ENCODE measurements around the gene APBB2.
"Not testable (repeated sequence)": the region's sequence is repeated elsewhere in the genome, so short reads cannot be mapped to it uniquely, and the experiment has no call there.

The APBB2 gene

DNA sequence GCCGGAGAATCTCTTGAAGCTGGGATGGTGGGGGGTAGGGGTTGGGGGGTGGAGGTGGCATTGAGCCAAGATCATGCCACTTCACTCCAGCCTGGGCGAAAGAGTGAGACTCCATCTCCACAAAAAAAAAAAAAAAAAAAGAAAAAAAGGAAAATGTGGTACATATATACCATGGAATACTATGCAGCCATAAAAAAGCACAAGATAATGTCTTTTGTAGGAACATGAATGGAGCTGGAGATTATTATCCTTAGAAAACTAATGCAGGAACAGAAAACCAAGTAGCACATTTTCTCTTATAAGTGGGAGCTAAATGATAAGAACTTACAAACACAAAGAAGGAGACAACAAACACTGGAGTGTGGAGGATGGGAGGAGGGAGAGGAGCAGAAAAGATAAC is 188.5 kb downstream of the APBB2 start:
- no peak for ATAC-seq
- H3K9me3 Mint-ChIP-seq, result peaks cover 38% of the 10 kb centered on the region
- H3K36me3 Mint-ChIP-seq (ENCODE audit: low read depth), result no peaks in the 10 kb centered on the region
- no peaks in the 10 kb centered on the region for H3K4me1 Mint-ChIP-seq
- no peaks in the 10 kb centered on the region for H3K27me3 Mint-ChIP-seq
- H3K4me3 Mint-ChIP-seq, result no peak overlapping the region
- H3K27ac Mint-ChIP-seq, result no peak overlapping the region
- DNase-seq, result no peak

GRCh38 chr4:41024556-41025491 is 189.5 kb downstream of the APBB2 start:
- Mint-ChIP-seq H3K4me3 (no peak overlapping the region), H3K9me3 (peaks cover 38% of the 10 kb centered on the region), H3K4me1 (no peaks in the 10 kb centered on the region), H3K36me3 (ENCODE audit: low read depth) (no peaks in the 10 kb centered on the region), H3K27me3 (no peaks in the 10 kb centered on the region), H3K27ac (no peak overlapping the region)
- ATAC-seq, result no peak
- no peak for DNase-seq

DNA sequence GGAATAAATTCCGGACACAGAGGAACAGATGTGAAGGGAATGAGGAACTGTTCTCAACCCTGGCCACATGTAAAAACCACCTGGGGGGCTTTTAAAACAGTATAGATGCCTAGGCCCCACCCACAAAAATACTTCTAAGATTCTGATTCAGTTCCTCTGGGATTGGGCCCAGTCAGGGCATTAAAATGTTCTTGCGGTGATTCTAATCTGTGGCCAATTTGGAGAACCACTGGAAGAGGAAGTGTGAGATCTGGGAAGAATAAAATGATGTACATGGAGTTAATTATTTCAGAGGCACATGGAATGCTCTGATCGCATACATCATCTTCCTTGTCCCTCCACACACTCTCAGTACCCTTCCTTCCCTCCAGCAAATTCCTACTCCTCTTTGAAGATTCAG is 192.2 kb downstream of the APBB2 start:
- Mint-ChIP-seq H3K36me3 (ENCODE audit: low read depth) (no peaks in the 10 kb centered on the region), H3K9me3 (peaks cover 30% of the 10 kb centered on the region), H3K27me3 (no peaks in the 10 kb centered on the region), H3K4me3 (no peak overlapping the region), H3K27ac (no peak overlapping the region), H3K4me1 (no peaks in the 10 kb centered on the region)
- no peak for ATAC-seq
- no peak for DNase-seq

DNA sequence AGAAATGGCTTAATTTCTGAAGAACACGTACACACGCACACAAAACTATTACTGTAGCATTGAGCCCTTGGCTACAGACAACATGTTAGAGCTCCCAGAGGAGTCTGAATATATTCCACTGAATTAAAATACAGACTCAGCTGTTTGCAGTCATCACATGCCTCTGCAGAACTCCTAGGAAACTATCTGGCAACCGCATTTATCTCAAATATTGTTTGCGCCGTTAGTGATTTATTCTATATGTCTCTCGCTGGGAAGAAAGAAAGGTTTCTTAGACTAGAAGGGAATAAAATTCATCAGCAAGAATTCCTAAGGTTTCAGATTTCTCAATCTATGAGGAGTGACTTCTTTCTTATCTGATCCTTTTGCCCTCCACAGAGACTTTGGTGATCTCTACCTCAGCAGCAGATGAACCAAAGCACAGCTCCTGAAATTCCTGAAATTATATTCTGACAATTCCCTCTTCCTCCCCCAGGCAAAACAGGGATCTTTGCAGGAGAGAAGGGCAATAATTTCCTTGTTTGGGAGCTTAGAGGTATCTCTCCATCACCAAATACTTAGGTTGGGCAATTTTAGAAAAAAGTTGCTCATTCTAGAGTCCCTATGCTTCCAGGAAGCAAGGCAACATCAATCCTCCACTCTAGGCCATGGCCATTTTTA is 199.2 kb downstream of the APBB2 start:
- Mint-ChIP-seq H3K36me3 (ENCODE audit: low read depth) (no peaks in the 10 kb centered on the region), H3K4me3 (no peak overlapping the region), H3K27ac (no peak overlapping the region), H3K9me3 (no peaks in the 10 kb centered on the region), H3K27me3 (no peaks in the 10 kb centered on the region), H3K4me1 (no peaks in the 10 kb centered on the region)
- no peak for DNase-seq
- ATAC-seq, result no peak

DNA sequence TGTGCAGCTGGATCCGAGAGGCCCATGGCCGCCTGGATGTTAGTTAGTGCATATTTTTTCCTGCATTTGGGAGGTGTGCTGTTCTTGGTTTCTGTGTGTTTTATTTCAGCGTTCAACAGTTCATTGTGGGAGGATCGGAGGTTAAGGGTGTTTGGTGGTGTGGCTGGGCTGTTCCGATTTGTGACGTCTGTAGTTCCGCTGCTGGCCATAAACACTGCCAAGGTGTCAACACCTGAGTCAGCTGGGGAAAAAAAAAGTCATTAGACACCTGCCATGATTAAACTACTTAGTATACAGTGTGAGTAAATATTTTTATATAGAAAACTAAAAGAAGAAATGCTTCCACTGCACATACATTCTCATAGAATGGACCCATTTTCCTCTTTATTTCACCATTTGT is 200.2 kb downstream of the APBB2 start:
- Mint-ChIP-seq H3K36me3 (ENCODE audit: low read depth) (no peaks in the 10 kb centered on the region), H3K9me3 (no peaks in the 10 kb centered on the region), H3K4me1 (no peaks in the 10 kb centered on the region), H3K27ac (no peak overlapping the region), H3K27me3 (no peaks in the 10 kb centered on the region), H3K4me3 (no peak overlapping the region)
- DNase-seq (no peak), ATAC-seq (no peak)

DNA sequence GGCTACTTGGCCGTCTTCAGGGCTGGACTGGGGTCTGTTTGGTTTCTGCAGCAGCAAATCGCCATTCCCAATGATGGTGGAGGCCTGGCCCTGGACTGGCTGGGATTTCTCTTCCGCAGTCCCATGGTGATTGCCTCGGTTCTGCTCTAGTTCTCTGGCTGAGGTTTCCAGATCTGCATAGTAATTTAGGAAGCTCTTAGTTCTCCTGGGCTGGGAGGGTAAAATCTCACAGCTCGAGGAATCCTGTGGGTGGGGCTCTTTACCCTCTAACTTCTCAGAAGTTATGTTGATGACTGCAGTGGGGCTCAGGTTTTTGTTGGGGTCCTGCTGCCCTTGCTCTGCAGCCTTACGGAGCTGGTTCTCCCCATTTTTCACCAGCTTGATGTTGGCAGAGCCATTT is 200.6 kb downstream of the APBB2 start:
- no peak overlapping the region for H3K4me3 Mint-ChIP-seq
- H3K27me3 Mint-ChIP-seq, result no peaks in the 10 kb centered on the region
- no peaks in the 10 kb centered on the region for H3K4me1 Mint-ChIP-seq
- ATAC-seq, result no peak
- H3K36me3 Mint-ChIP-seq (ENCODE audit: low read depth), result no peaks in the 10 kb centered on the region
- DNase-seq, result no peak
- H3K9me3 Mint-ChIP-seq, result no peaks in the 10 kb centered on the region
- no peak overlapping the region for H3K27ac Mint-ChIP-seq

DNA sequence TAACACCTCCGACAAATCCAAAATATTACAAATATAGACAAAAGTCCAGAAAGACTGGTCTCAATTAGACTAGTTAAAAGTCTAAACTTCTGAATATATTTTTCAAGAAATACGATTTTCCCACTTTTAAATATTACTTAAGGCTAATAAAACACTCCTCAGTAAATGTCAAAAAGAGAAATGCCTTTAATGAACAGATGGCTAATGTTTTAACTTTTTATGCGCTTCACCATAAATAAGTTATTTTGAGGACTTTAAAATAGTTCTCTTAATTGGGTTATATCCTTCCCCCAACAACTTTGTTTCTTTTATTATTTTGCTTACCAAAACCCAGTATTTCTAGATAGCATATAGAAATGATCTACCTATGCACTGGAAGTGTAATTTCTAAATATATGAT is 201.4 kb downstream of the APBB2 start:
- Mint-ChIP-seq H3K27ac (no peak overlapping the region), H3K9me3 (no peaks in the 10 kb centered on the region), H3K27me3 (no peaks in the 10 kb centered on the region), H3K4me3 (no peak overlapping the region), H3K36me3 (ENCODE audit: low read depth) (no peaks in the 10 kb centered on the region), H3K4me1 (no peaks in the 10 kb centered on the region)
- ATAC-seq, result no peak
- DNase-seq, result no peak

- Mint-ChIP-seq H3K36me3 (ENCODE audit: low read depth) (no peaks in the 10 kb centered on the region), H3K27me3 (no peaks in the 10 kb centered on the region), H3K27ac (no peak overlapping the region), H3K4me3 (no peak overlapping the region), H3K9me3 (no peaks in the 10 kb centered on the region), H3K4me1 (no peaks in the 10 kb centered on the region)
- ATAC-seq, result no peak
- no peak for DNase-seq
Observed at GRCh38 chr4:41012293-41012692, 202.0 kb downstream of the APBB2 start.

DNA sequence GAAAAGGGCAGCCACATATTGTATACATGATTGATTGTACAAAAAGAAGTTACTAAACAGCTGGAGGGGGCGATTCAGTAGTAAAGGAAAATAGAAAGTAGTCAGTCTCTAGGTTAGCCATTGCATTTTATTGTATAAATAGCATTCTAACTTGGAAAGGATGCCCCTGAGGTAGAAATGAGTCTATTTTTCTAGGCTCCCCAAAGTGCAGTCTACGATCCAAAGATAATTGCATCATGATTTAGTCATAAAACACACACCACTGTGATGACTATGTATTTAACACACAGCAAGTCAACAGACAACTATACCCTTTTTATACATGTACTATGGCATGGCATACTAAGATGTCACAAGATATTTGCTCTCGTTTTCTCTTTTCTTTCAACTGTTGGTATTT is 204.9 kb downstream of the APBB2 start:
- Mint-ChIP-seq H3K36me3 (ENCODE audit: low read depth) (no peaks in the 10 kb centered on the region), H3K27ac (no peak overlapping the region), H3K4me1 (no peaks in the 10 kb centered on the region), H3K9me3 (no peaks in the 10 kb centered on the region), H3K27me3 (no peaks in the 10 kb centered on the region), H3K4me3 (no peak overlapping the region)
- DNase-seq, result no peak
- ATAC-seq, result no peak

DNA sequence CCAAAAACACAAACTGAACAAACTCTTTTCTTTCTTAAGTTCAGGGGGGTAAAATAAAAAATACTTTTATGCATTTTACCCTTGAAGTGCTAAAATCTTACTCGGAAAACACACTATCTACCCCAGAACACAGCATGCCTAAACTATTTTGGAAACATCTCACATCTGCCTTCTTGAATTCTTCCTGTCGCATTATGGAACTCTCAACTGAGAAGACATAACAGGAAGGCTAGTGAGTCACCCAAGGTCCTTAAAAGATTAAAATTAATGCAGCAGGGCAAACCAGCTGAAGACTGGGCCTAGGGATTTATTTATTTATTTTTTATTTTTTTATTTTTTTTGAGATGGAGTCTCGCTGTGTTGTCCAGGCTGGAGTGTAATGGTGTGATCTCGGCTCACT is 208.2 kb downstream of the APBB2 start:
- no peaks in the 10 kb centered on the region for H3K36me3 Mint-ChIP-seq (ENCODE audit: low read depth)
- no peaks in the 10 kb centered on the region for H3K4me1 Mint-ChIP-seq
- ATAC-seq, result no peak
- DNase-seq, result no peak
- H3K27me3 Mint-ChIP-seq, result no peaks in the 10 kb centered on the region
- H3K9me3 Mint-ChIP-seq, result no peaks in the 10 kb centered on the region
- no peak overlapping the region for H3K27ac Mint-ChIP-seq
- no peak overlapping the region for H3K4me3 Mint-ChIP-seq

DNA sequence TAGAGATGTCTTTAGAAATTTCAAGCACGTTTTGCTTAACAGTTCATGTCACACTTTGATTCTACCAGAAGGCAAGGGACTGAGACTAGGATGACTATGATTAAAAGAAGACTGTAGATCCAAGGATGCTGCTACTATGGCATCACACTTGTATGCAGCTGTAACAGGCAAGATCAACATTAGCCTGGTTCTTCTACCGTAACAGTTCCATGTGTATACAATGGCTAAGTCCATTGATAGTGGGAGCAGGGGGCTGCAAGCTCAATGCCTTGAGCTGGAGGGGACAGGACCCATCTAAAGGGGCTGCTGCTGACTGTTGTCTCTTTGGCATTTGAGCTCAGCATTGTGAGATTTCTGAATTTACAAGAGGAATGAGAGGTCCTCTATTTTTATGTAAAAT is 212.0 kb downstream of the APBB2 start:
- Mint-ChIP-seq H3K4me1 (no peaks in the 10 kb centered on the region), H3K9me3 (no peaks in the 10 kb centered on the region), H3K4me3 (no peak overlapping the region), H3K36me3 (ENCODE audit: low read depth) (no peaks in the 10 kb centered on the region), H3K27ac (no peak overlapping the region), H3K27me3 (no peaks in the 10 kb centered on the region)
- ATAC-seq (no peak), DNase-seq (no peak)

GRCh38 chr4:41000356-41000755 is 214.0 kb downstream of the APBB2 start:
- no peak for DNase-seq
- Mint-ChIP-seq H3K27ac (no peak overlapping the region), H3K4me3 (no peak overlapping the region), H3K36me3 (ENCODE audit: low read depth) (no peaks in the 10 kb centered on the region), H3K27me3 (peaks cover 4% of the 10 kb centered on the region), H3K4me1 (no peaks in the 10 kb centered on the region), H3K9me3 (no peaks in the 10 kb centered on the region)
- ATAC-seq, result no peak

- ATAC-seq (no peak), DNase-seq (no peak)
- Mint-ChIP-seq H3K4me3 (no peak overlapping the region), H3K36me3 (ENCODE audit: low read depth) (no peaks in the 10 kb centered on the region), H3K27me3 (peaks cover 4% of the 10 kb centered on the region), H3K9me3 (no peaks in the 10 kb centered on the region), H3K27ac (no peak overlapping the region), H3K4me1 (no peaks in the 10 kb centered on the region)
Observed at GRCh38 chr4:40998675-40999358, 215.5 kb downstream of the APBB2 start.

DNA sequence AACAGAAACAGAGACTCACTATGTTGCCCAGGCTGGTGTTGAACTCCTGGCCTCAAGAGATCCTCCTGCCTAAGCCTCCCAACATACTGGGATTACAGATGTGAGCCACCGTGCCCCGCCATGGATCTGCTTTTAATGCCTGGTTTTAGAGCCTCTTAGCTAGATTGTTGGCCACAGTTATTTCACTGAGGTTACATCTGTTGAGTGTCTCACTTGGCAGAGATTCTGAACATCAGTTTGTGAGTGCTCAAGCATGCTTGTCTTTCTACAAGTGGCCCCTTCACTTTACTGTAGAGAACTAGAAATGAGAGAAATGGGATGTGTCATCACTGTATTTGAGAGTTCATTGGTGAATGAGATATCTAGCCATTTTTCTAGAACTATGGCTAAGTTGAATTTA is 218.5 kb downstream of the APBB2 start:
- peaks cover 6% of the 10 kb centered on the region for H3K27me3 Mint-ChIP-seq
- no peak overlapping the region for H3K27ac Mint-ChIP-seq
- ATAC-seq (no peak), DNase-seq (no peak)
- peaks cover 6% of the 10 kb centered on the region for H3K4me1 Mint-ChIP-seq
- no peaks in the 10 kb centered on the region for H3K36me3 Mint-ChIP-seq (ENCODE audit: low read depth)
- no peak overlapping the region for H3K4me3 Mint-ChIP-seq
- H3K9me3 Mint-ChIP-seq, result no peaks in the 10 kb centered on the region

DNA sequence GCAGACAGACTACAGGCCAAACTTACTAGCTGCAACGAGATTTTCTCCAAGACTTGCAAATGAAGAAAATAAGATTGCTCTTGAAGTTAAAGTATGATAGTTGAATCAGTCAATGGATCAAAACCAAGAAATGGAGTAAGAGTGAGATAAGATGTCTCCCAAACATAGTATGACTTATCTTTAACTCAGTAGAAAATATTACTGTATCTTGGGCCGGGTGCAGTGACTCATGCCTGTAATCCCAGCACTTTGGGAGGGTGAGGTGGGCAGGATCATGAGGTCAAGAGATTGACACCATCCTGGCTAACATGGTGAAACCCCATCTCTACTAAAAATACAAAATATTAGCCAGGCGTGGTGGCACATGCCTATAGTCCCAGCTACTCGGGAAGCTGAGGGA is 220.0 kb downstream of the APBB2 start:
- not testable (repeated sequence) for H3K9me3 Mint-ChIP-seq; H3K27ac Mint-ChIP-seq; H3K4me1 Mint-ChIP-seq; H3K4me3 Mint-ChIP-seq; H3K36me3 Mint-ChIP-seq (ENCODE audit: low read depth); H3K27me3 Mint-ChIP-seq; DNase-seq; ATAC-seq

All from activated naive CD8-positive, alpha-beta T cell treated with anti-CD3 and anti-CD28 coated beads, Interleukin-2, amount 50 U/mL, for 24 hours (primary cell).